ENCODE measurements around the gene CACUL1. TPM values are rescaled to one million over a fixed set of nuclear protein-coding genes. Genes with fewer than 3 reads are reported as not detected.
A peak's percentile ranks its signal among the peaks of the same experiment; 100 is the strongest.

The CACUL1 gene
- total and polyA plus RNA-seq, 9 of the 15 experiments (the other 6 are each of a cell fraction or from before 2014, with no cell fraction given): 4.5 to 17.1 (median 13.5) TPM

GRCh38 chr10:118698421-118698820 is 56.3 kb downstream of the CACUL1 start (continued):
- TF ChIP-seq GATAD2B (IDR thresholded peaks at IDR 0.05; ENCODE audit: borderline replicate concordance) (no peak), SRSF9 (IDR thresholded peaks at IDR 0.05; ENCODE audit: borderline replicate concordance, low read depth, low read length) (no peak), NFIC (IDR thresholded peaks at IDR 0.05) (peak; percentile 97), STAT5B (CRISPR knock-in tag; IDR thresholded peaks at IDR 0.05) (no peak), UBTF (IDR thresholded peaks at IDR 0.05; ENCODE audit: borderline replicate concordance in 1 of 2, low read depth in 2 of 2, low read length in 2 of 2) (no peak), TSHZ1 (CRISPR knock-in tag; IDR thresholded peaks at IDR 0.05) (no peak), MTF1 (CRISPR knock-in tag; IDR thresholded peaks at IDR 0.05; ENCODE audit: borderline replicate concordance) (no peak), HDAC1 (IDR thresholded peaks at IDR 0.05) (no peak), ARID1B (IDR thresholded peaks at IDR 0.05) (peak; percentile 54), CHAMP1 (IDR thresholded peaks at IDR 0.05) (no peak), CBX5 (IDR thresholded peaks at IDR 0.05; ENCODE audit: borderline replicate concordance, low read depth) (no peak), THAP7 (CRISPR knock-in tag; IDR thresholded peaks at IDR 0.05) (no peak), ELF1 (tag; IDR thresholded peaks at IDR 0.05) (no peak), ZNF184 (CRISPR knock-in tag; IDR thresholded peaks at IDR 0.05) (no peak), SMARCE1 (IDR thresholded peaks at IDR 0.05) (0 out of 2 replicates have a peak, but pooled peaks have one; percentile 30)

Measured in K562 (cell line).